Measurements from ENCODE around the gene MSLN.
"Not testable (repeated sequence)": the region's sequence is repeated elsewhere in the genome, so short reads cannot be mapped to it uniquely, and the experiment has no call there.

MSLN gene

DNA sequence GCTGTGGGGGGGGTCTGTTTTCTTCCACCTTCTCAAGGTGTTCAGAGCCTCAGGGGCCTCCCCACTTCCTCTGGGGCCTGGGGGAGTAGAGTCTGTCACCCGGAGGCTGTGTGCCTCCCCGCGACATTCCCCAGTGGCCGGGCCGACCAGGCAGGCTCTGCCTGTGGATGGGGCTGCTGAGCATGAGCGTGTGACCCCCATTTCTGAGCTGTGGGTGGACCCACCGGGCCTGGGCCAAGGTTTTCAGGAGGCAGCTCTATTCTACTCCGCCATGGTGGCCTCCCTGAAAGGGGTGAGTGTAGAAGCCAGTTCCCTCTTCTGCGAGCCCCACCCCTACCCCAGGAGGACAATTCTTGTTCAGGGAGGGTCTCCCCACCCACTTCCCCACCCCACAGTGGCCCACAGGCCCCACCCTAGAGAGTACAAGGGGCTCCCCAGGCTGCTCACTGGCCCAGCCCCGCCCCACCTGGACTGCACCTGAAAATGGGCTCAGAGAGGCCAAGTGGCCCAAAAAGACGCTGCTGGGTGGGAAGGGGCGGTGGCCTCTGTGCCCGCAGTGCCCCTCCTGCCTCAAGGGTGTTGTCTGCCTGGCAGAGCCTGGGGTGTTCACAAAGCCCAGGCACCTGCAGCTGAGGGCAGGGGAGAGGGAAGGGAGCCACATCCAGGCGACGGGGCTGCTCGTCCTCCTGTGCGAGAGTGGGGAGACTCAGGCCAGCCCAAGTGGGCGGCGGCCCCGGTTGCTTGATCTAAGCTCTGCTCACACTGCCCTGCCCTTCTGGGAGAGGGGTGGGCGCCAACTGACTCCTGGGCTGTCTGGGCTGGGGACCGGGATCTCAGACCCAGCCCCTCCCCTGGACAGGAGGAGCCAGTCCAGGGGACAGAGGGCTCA lies 1.3 kb downstream of the MSLN start:
- no peak for DNase-seq

DNA sequence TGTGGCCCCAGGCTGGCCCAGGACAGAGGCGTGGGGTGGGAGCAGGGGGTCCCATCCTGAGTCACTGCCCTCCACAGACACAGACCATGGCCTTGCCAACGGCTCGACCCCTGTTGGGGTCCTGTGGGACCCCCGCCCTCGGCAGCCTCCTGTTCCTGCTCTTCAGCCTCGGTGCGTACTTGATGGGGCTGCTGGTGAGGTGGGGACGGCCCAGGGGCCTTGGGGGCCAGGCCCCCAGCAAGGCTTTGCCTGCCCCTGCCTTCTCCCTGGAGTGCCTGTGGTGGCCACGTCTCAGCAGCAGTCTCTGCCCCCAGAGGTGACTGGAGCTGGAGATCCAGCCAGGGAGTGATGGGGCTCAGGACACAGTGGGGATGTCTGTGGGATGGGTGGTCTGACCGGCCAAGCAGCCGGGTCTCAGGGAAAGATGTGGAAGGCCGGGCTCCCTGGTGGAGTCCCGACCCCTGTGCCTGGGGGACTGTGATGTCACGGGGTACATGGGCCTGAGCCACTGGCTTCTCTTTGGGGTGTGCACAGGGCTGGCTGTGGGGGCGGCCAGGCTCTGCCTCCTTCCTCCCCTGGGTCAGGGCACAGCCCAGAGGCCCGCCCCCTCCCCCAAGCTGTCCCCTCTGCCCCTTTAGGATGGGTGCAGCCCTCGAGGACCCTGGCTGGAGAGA lies 2.2 kb downstream of the MSLN start:
- DNase-seq = no peak

DNA sequence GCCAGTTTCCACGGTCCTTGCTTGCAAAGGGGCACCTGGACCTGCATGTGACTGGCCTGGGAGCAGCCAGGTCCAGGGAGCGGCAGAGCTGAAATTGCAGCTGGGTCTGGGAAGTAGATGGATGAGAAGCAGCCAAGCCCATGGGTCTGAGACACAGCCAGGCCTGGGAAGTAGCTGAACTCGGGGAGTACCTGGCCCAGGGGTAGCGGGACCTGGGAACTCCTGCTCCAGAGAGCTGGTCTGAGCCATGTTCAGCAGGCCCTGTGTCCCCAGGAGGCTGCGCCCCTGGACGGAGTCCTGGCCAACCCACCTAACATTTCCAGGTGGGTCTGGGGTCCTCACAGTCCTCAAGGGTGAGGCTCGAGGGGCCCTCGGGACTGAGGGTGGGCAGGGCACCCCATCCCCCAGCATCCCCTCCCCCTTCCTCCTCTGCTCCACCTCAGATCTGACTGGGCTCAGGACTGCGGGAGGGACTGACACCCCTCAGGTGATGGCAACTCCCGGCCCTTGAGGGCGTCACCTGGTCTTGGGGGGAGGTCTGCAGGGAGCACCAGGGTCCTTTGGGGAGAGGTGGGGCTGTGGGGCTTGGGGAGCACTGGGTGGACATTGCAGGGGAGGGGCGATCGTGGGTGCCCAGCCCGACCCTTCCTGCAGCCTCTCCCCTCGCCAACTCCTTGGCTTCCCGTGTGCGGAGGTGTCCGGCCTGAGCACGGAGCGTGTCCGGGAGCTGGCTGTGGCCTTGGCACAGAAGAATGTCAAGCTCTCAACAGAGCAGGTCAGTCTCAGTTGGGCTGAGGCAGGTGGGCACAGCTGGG lies 3.0 kb downstream of the MSLN start:
- DNase-seq = no peak

DNA sequence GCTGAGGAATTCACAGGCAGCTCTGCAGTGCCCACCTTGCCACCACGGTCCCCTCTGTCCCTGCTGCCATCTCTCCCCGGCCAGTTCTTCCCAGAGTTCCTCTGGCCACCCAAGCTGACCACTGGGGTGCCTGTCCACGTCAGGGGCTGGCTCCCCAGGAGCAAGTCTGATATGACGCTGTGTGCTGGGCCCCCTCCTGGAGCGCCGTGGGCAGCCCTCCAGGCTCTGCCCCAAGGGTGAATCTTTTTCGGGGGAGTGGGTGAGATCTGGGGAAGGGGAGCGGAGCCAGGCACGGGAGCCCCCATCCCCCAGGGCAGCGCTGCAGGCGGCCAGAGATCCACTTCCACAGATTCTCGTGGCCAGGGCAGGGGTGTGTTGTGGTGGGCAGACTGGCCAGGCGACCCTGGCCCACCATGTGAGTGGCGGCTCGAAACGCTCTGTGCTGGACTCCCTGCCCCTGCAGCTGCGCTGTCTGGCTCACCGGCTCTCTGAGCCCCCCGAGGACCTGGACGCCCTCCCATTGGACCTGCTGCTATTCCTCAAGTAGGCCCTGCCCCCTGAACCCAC lies 3.7 kb downstream of the MSLN start:
- no peak for DNase-seq

DNA sequence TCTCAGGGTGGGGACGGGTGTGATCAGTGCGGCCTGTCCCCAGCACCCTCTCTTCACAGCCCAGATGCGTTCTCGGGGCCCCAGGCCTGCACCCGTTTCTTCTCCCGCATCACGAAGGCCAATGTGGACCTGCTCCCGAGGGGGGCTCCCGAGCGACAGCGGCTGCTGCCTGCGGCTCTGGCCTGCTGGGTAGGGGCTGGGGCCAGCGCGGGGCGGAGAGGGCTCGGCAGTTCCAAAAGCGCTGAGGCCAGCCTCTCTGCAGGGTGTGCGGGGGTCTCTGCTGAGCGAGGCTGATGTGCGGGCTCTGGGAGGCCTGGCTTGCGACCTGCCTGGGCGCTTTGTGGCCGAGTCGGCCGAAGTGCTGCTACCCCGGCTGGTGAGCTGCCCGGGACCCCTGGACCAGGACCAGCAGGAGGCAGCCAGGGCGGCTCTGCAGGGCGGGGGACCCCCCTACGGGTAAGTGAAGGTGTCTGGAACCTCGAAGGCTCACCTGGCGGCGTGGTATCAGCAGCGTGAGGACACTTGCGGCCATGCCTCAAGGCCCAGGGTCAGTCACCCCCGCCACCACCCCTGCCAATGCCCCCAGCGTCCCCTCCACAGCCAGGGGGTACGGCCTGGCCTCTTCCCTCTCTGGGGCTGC lies 4.4 kb downstream of the MSLN start:
- DNase-seq = no peak

DNA sequence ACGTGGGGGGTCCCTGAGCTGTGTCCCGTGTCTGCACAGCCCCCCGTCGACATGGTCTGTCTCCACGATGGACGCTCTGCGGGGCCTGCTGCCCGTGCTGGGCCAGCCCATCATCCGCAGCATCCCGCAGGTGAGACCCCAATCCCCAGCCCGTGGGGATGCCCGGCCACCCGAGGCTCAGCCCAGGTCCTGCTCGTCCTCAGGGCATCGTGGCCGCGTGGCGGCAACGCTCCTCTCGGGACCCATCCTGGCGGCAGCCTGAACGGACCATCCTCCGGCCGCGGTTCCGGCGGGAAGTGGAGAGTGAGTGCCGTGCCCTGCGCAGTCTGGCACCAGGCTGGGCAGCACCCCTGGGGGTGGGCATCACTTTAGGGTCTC lies 4.9 kb downstream of the MSLN start:
- DNase-seq = no peak

DNA sequence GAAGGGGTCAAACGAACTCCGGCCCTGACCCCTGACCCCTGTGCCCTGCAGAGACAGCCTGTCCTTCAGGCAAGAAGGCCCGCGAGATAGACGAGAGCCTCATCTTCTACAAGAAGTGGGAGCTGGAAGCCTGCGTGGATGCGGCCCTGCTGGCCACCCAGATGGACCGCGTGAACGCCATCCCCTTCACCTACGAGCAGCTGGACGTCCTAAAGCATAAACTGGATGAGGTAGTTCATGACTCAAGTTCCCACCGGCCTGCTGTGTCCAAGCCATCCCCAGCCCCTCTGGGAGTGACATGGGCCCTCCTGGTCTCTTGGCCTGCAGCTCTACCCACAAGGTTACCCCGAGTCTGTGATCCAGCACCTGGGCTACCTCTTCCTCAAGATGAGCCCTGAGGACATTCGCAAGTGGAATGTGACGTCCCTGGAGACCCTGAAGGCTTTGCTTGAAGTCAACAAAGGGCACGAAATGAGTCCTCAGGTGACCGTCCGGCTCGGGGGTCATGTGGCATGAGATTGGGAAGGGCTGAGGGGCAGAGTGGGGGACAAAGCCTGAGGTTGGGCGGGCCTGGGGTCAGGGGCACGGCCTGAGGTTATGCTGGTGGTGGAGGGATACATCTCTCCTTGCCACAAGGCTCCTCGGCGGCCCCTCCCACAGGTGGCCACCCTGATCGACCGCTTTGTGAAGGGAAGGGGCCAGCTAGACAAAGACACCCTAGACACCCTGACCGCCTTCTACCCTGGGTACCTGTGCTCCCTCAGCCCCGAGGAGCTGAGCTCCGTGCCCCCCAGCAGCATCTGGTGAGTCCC lies 5.7 kb downstream of the MSLN start:
- no peak for DNase-seq

DNA sequence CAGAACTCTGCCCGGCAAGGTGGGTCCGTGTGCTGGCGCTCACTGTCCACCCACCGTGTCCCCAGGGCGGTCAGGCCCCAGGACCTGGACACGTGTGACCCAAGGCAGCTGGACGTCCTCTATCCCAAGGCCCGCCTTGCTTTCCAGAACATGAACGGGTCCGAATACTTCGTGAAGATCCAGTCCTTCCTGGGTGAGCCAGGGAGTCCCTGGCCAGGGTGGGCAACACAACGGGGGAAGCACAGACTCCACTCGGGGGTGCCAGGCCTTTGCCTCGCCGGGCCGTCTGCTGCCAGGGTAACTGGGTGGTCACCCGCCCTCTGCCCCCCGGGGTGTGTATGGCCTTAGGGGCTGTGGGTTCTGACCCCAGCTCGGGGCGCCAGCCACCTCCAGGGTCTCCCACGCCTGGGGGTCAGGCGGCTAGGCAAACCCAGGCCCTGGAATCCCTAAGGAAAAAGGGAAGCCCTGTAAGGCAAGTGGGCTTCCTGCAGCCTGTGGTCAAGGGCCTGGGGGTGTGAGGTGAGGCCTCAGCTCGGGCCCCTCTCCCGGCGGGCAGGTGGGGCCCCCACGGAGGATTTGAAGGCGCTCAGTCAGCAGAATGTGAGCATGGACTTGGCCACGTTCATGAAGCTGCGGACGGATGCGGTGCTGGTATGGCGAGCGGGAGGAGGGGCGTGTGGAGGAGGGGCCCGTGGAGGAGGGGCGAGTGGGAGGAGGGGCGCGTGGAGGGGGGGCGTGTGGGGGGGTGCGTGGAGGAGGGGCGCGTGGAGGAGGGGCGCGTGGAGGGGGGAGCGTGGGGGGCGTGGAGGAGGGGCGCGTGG lies 6.5 kb downstream of the MSLN start:
- no peak for DNase-seq

DNA sequence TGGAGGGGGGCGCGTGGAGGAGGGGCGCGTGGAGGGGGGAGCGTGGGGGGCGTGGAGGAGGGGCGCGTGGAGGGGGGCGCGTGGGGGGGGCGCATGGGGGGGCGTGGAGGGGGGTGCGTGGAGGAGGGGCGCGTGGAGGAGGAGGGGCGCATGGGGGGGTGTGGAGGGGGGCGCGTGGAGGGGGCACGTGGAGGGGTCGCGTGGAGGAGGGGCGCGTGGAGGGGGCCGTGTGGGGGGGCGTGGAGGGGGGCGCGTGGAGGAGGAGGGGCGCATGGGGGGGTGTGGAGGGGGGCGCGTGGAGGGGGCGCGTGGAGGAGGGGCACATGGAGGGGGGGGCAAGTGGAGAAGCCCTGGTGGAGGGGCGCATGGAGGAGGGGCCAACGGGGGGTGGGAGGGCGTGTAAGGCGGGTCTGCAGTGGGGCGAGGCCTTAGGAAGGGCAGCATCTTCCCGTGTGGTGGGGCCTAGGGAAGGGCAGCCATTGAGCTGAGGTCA lies 7.3 kb downstream of the MSLN start:
- no peak for DNase-seq

DNA sequence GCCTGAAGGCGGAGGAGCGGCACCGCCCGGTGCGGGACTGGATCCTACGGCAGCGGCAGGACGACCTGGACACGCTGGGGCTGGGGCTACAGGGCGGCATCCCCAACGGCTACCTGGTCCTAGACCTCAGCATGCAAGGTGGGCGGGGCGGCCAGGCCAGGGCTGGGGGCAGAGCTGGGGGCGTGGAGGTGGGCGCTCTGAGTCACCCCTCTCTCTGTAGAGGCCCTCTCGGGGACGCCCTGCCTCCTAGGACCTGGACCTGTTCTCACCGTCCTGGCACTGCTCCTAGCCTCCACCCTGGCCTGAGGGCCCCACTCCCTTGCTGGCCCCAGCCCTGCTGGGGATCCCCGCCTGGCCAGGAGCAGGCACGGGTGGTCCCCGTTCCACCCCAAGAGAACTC lies 7.9 kb downstream of the MSLN start:
- no peak for DNase-seq

DNA sequence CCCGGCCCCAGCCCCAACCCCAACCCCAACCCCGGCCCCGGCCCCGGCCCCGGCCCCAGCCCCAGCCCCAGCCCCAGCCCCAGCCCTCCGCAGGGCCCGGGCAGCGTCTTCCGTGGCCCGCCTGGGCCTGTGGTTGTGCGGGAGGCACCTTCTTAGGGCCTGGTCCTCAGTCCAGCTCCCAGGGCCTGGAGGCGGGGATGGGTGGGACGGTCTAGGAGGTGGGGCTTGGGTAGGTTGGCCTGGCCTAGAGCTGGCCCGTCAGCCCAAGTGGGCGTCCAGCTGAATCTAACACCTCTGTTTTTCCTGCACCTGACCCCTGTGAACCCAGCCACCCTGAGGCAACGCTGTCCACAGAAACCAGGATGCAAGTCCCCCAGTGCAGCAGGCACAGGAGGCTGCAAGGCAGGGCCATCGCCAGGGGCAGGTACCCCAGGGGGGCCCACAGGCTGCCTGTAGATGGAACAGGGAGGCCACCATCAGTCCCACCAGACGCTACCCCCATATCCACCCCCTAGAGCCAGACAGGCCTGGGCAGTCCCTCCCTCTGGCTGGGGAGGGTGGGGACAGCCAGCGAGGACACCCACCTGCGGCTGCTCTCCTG lies 8.8 kb downstream of the MSLN start:
- no peak for DNase-seq

DNA sequence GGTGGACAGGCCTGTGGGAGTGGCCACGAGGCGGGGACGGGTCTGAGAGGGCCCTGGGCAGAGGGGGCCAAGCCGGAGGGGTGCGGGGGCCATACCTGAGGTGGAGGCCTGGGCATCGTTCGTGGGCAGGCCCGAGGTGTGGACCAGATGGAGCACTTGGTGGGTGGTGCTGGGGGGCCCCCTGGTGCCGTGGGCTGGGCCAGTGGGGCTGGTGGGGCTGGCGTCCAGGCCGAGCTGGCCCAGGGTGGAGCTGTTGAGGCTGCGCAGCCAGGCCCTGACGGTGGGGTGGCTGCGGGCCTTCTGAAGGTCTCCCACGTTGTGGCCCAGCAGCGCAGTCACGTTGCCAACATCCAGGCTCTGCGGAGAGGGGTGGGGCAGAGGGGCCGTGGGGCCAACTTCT lies 9.4 kb downstream of the MSLN start:
- no peak for DNase-seq

DNA sequence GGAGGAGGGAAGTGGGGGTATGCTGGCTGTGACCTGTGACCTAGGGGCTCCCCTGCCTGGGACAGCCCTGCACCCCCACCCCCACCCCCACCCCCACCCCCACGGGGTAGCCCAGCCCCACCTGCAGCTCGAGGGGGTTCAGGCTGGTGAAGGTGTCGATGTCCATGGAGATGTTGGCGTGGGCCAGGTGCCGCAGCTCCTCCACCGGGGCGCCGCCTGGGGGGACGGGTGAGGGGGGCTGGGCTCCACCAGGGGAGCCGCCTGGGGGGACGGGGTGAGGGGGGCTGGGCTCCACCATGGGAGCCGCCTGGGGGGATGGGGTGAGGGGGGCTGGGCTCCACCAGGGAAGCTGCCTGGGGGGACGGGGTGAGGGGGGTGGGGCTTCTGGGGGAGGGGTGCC lies 9.9 kb downstream of the MSLN start:
- no peak for DNase-seq

DNA sequence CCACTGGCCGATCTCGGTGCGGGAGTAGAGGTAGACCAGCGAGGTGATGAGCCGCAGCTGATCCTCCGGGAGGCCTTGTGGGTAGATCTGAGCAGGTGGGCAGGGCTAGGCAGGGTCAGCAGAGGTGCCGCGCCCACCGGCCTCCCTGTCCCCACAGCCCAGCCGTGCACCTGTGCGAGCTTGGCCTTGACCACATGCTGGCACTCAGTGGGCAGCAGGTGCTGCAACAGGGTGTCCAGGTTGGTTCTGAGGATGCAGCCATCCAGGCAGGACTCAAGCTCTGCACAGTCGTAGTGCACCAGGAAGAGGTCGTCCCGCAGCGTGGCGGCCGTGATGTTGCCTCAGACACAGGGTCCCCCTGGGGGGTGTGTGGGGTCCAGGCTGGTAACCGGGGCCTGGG lies 12.4 kb downstream of the MSLN start:
- DNase-seq = no peak

DNA sequence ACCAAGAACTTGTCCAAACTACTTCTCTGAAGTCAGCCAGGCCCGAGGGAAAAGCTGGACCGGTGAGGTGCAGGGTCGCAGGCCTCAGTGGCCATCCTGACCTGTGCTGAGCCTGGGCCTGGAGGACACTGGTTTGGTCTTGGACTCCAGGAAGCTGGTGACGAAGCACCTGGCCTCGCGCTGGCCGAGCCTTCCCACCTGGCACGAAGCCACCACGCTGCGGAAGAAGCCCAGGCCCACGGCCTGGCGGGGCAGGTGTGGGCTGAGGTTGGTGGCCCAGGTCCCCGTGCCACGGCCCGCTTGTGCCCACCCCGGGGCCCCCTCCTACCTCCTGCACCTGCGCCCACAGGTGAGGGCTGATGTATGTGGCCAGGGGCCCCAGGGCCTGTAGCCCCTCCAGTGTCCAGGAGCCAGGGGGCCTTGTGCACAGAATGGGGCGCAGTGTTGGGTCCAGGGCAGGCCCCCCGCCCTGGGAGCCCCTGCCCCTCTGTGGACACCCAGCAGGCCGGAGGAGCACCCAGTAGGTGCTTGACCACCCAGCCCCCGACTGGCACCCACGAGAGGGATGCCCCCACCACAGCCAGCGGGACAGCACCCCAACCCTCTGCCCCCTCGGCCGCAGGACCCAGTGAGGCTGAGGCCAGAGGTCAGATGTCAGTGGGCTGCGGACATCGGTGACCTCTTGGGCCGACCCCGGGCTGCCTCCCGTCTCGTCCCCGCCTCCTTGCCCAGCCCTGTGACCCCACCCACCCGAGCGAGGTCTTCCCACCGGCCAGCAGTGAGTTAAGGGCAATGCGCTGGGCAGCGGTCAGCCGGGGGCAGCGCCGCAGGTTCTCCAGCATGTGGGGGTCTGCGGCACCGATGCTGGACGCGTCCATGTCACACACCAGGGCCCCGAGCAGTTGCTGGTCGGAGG lies 13.8 kb downstream of the MSLN start:
- no peak for DNase-seq

DNA sequence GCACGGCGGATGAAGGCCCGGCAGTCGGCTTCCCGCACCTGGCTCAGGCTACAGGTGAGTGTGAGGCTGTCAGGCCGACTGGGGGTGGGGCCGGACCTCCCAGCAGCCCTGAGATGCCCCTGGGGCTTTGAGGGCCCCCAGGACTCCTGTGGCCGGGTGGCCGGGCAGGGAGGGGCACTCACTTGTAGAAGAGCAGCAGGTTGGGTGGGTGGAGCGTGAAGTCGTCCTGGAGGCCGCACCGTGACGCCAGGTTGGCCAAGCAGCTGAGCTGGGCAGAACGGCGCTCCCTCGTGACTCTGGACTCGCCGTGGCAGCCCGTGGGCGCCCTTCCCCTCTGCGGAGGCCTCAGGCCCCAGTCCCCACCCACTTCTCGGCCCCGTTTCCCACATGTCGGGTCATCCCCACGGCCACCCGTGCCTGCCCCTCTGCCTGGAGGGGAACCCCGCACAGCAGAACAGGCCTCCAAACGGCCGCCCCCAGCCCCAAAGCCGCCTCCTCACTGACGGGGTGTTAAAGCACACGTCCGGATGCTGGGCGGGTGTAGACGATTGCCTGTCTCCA lies 14.8 kb downstream of the MSLN start:
- DNase-seq = no peak

DNA sequence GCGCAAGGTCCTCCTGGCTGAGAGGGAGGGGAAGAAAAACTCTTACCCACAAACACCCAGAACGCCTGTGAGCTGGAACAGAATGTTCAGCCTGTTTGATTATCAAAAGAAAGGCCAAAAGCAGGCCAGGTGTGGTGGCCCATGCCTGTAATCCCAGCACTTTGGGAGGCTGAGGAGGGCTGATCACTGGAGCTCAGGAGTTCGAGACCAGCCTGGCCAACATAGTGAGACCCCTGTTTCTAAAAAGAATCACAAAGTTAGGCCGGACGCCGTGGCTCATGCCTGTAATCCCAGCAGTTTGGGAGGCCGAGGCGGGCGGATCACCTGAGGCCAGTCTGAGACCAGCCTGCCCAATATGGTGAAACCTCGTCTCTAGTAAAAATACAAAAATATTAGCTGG lies 15.8 kb downstream of the MSLN start:
- DNase-seq = not testable (repeated sequence)

DNA sequence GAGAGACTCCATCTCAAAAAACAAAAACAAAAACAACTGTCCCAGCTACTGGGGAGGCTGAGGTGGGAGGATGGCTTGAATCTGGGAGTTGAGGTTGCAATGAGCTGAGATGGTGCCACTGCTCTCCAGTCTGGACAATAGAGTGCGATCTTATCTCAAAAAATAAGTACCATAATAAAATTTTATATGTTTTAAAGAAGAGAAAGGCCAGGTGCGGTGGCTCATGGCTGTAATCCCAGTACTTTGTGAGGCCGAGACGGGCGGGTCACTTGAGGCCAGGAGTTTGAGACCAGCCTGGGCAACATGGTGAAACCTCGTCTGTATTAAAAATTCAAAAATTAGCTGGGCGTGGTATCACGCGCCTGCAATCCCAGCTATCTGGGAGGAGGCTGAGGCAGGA lies 16.3 kb downstream of the MSLN start:
- DNase-seq = no peak

DNA sequence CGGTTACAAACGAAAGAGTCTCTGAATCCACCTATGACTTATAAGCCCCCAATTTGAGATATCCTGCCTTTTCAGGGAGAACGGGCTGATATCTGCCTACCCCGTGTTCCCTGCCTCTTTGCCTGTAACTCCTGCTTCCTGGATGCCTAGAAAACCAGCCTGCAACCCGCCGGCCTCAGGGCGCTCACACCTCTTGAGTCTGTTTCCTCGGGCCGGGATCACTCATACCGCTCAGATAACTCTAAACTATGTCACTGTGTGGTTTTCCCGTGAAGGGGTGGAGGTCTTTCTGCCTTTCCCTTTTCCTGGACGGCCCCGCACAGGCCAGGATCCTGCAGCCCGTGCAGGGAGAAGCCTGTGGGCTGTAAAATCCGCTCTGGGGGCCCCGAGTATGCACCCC lies 17.3 kb downstream of the MSLN start:
- no peak for DNase-seq
